RPMI8226 (cell line): Measurements from ENCODE around the gene CELF4.

Experiments
- DNase-seq: peaks from one replicate; pipeline ENCODE4 v3.0.0-alpha.2; 2015

CELF4 gene

DNA sequence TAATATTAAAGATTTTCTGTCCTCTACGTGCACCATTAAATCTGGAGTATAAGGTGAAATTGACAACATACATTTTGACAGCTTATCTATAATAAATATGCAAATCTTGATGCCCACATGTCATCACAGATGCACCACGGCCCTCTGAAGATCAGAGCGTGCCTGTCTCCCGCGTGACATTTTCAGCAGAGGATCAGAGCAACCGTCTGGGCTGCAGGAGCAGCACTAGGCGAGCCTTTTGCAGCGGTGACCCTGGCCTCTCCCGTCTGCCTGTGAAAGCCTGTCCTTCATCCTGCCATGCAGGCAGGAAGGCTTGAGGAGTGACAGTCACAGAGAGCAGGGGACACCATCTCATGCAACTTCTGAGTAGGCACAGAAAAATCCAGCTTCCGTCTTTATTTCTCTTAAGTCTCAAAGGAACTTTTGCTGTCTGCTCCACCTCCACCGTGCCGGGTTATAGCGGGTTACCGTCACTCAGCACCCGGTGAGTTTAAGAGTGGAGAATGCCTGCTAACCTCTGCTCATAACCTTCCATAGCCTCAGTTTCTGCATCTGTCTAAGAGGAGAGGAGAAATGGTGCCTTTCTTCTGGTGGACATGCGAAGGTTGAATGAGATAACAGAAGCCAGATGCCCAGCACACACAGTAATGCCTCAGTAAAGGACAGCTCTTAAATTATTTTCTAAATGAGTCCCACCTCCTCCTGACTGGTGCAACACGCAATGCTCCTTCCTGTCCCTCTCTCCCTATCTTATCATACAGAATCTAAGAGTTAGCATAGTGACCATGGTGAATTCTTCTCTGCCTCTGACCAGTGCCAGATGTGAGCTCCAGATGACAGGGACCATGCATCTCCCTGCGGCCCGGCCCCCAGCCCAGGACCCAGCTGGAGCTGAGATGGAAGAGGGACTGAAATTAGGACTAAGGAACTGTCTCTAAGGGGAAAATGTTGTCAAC, 43.8 kb downstream of the CELF4 start:
- DNase-seq: no peak

DNA sequence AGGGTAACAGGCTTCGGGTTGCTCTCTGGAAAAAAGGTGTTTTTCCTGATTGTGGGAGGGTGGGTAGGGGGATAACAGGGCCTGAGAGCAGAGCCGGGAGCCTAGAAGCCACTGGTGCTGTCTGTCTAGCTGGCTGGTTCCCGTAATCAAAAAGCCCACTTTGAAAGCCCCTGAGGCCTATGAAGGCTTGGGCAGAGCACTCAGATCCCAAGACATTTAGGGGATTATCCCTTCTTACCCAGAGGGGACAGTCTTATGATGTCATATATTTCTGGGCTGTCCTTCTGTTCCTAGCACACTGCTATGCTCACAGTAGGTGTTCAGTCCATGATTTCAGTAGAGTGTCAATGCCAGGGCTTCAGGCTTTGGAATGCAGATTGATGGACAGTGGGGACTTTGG, 45.1 kb downstream of the CELF4 start:
- DNase-seq: no peak

DNA sequence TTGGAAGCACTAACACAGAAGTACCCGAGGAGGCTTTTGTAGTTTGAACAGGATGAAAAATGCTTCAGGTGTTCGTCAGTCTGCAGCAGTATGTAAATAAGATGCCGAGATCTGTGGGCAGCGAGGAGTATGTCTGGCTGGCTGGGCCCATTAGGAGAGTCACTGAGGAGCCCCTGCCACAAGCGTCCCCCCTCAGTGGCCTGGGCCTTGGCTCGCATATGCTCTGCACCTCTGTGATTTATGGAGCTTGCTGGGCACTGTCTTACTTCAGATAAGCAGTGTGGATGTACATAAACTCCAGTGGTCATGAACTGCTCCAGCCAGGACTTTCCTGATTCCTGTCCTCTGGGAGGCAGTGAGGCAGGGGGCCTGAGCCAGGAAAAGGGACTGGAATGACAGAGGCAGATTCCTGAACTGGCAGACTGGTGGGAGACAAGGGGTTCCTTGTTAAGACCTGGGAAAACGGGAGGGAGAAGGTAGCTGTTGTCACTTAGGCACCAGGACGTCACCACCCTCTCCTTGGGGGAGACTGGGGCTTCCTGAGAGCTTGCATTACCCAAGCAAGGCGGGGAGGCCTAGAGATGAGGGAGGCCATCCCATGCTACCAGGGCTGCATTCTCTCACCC, 46.0 kb downstream of the CELF4 start:
- DNase-seq: no peak

DNA sequence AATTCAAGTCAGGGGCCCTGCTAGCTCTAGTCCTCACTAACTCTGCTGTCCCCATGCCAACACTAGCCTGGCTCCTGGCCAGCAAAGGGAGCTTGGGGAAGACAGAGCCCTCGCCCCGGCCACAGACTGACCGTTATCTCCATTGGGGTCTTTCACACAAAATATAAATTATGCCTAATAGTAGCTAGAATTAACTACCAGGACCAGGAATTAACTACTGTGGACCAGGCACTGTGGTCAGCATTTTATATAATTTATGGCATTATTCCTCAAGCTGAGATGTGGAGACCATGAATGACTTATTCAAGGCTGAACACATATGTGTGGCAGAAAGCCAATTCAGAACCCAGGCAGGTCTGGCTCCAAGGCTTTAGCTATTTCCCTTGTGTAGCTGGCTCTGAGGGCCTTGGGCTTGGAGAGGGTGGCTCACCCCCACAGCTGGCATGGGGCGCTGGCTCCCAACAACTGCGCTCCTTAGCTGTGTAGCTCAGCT, 49.2 kb downstream of the CELF4 start:
- DNase-seq: no peak

DNA sequence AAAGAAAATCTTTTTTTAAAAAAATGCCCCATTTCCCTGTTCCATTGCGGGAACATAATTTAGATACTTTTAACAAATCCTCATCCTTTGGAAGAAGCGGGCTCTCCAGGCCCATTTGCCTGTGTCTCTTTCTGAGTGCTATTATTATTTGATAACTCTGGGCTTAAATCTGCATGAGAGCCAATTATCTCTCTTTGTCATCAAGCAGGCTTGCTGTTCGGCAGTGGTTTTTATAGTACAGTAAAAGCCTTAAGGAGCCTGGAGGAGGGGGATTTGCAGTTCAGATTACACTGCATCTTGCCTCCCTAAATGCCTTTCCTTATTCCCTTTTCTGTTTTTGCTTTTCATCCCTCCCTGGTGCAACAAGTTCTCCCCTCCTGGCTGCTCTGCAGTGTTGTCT, 50.6 kb downstream of the CELF4 start:
- DNase-seq: no peak

DNA sequence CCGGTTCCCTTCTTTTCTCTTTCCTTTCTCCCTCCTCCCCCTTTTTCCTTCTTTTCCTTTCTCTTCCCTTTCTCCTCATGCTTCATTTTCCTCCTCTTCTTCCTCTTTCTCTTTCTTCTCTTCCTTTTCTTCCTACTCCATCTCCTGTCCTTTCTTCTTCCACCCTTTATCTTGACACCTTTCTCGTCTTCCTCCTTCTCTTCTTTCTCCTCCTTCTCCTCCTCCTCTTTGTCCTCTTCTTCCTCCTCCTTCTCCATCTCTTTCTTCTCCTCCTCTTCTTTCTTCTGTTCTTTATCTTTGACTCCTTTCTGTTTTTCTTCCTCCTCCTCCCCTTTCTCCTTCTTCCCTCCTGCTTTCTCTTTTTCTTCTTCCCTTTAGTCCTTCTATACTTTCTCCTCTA, 53.2 kb downstream of the CELF4 start:
- no peak for DNase-seq

DNA sequence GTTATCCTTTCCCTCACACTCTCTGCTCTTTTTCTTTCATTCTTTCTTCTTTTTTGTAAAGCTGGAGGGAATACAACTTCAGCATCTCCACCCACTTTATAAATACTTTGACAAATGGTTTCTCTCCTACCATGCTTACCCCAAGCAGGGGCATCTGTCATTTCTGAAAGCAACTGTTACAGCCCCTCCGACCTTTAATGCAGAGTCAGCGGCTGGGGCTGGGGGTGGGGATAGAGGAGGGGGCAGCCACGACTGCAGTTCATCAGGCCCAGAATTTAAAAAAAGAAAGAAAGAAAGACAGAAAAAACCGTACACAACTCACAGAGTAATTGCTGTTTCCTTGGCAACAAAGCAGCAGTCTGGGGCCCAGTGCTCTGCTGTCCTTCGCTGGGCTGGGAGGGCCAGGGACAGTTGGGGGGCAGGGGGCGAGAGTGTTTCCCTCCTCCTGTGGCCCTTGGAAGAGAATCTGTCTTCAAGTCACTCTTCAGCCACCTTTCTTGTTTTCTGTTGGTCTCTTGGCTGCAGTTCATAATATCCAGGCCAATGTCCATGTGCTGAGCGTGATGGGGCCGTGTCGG, 53.8 kb downstream of the CELF4 start:
- DNase-seq: no peak

DNA sequence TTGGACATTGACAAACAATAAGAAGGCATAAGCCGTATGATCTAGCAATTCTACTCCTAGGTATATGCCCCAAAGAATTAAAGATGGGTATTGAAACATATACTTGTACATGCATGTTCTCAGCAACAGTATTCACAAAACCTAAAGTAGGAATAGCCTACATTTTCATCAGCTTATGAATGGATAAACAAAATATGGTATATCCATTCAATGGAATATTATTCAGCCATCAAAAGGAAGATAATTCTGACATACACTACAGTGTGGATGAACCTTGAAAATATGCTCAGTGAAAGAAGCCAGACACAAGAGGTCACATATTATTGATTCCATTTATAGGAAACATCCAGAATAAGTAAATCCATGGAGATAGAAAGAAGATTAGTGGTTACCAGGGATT, 56.0 kb downstream of the CELF4 start:
- no peak for DNase-seq

DNA sequence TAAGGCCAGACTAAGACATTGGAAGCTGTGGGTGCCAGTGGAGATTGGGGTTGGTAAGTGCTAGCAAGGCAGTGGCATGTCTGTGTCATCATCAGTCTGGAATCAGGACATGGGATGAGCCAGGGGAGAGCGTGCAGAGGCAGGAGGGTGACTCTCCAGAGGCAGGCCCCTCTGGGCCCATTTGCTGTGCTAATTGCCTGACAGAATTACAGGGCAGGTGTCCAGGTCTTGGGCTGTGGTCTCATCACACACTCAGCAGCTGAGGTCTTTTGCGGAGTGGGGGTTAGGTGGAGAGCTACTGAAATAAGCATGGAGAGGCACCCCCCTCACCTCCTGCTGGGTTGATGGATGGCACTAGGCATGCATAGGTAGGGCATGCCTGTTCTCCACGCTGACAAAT, 57.4 kb downstream of the CELF4 start:
- no peak for DNase-seq

DNA sequence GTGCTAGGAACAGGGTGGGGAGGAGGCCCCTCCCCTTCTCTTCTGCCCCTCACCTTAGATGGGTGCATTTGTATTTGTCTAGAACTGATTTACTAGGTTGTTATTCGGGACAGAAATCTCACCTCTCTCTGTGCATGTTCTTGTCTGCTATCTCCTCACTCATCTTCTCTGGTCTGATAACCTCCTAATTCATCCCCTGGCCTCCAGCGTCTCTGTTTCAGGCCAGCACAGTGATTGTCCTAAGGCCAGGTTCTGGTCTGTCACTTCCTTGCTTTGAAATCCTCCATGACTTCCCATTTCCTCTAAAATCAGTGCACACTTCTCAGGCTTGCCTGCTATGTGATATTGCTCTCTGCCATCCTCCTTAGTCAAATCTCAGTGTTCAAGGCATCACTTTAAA, 58.4 kb downstream of the CELF4 start:
- no peak for DNase-seq

DNA sequence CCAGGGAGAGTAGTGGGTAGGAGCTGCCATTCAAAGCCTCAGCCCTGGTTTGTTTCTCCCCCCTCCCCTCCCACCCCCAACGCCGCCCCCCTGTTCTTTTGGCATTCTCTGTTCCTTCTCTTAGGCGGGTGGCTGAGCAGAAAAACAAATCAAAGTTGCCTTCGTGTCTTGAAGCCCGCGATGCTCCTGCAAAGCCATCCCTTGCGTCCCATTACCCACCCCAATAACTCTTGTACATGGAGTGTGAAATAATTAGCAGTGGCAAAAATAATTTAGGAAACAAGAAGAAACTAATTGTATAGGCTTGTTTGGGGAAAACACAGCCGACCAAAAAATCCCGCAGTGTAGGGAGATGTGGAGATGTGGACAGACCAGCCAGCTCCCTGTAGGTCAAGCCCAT, 59.6 kb downstream of the CELF4 start:
- no peak for DNase-seq

DNA sequence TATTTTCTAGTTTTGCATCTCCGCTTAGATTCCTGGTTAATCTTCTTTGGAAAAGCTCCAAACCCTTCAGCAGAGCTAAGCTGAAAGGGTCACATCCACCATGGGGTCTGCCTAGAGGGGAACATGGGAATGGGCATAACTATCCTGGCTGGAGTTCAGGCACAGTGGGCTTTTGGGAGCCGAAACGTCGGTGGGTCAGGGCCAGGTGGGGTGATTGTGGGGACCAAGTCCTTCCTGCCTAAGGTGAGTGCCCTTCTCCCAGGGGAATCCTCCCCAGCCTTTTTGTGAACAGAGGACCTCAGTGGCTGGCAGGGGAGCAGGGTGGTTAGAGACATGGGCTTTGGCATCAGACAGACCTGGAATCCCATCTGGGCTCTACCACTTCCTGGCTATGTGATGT, 60.3 kb downstream of the CELF4 start:
- no peak for DNase-seq

DNA sequence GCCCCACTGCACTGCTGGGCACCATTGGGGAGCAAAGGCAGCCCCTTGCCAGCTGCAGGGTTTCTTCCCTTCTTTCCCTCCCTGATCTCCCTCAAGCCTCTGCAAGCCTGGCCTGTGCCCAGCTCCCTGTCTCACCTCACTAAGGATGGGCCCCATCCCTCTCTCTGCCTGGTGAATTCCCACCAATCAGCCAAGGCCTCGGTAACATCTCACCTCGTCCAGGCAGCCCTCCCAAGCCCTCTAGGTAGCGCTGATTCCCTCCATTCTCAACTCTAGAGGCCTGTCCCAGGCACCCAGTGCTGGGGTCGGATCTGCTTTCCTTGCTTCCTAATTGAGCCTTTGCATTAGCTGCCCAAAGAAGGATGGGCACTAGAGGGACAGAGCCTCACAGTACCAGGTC, 63.0 kb downstream of the CELF4 start:
- DNase-seq: no peak

DNA sequence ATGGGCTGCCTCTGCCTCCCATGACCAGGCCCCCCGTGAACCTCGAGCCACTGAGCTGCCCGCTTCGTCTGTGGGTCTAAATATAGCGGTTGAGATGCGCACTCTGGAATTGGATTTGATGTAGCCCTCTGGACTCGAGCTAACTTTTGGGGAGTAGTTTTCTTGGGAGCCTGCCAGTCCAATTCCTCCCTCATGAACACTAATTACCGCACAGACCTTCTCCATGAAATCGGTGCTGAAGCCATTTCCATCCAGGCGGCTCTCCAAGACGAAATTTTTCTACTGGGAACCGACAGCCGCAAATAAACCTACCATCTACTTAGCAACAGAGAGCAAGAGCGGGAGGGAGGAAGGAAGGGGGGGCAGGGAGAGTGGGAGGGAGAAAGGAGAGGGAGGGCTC, 63.6 kb downstream of the CELF4 start:
- no peak for DNase-seq

DNA sequence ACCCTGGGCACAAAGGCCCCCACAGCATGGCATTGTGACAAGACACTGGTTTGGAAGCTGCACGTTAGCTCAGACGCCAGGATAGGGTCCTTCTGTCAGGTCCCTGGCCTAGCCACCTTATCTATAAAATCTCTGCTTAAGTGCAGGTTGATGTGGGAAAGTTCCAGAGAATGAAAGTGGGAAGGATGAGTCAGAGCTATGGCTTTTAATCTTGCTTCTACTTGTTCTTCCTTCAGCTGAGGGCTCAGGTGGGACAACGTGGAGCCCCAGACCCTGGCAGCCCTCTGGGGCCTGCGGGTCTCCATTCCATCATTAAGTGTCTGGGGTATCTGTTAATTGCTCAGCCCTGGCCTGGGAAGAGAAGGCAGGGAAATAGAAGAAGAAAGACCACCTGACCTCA, 64.5 kb downstream of the CELF4 start:
- no peak for DNase-seq

DNA sequence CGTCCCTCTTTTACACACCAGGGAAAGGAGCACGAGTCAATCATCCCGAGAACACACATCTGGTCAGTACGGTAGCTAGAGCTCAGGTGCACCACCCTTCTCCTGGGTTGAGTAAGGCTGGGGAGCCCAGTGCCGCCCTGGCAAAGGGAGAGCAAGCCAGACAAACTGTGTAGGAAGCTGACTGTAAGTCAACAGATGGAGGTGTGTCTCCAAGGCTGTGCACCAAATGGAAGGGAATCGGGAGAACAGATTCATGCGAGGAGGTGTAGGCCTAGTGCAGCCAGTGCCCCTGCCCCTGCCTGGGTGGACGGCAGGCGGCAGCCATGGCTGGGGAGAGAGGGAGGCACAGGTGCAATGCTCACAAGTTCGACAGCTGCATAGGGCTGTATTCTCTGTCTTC, 65.7 kb downstream of the CELF4 start:
- no peak for DNase-seq

DNA sequence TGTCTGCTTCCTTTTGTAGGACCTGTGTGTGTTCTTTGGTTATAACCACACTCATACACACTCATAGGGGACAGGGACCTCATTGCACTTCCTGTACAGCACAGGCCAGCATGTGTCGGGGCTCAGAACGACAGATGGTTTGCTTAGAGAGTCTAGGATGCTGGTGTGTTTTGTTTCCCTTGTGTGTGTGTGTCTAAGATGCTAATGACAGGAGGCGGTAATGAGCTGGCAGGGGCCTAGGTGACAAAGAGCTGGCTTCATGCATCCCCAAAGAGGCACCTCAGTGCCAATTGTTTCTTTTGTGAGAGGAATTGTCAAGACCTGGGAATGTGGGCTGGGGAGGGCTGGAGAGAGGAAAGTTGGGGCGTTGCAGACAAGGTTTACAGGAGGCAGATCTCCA, 66.6 kb downstream of the CELF4 start:
- DNase-seq: no peak

DNA sequence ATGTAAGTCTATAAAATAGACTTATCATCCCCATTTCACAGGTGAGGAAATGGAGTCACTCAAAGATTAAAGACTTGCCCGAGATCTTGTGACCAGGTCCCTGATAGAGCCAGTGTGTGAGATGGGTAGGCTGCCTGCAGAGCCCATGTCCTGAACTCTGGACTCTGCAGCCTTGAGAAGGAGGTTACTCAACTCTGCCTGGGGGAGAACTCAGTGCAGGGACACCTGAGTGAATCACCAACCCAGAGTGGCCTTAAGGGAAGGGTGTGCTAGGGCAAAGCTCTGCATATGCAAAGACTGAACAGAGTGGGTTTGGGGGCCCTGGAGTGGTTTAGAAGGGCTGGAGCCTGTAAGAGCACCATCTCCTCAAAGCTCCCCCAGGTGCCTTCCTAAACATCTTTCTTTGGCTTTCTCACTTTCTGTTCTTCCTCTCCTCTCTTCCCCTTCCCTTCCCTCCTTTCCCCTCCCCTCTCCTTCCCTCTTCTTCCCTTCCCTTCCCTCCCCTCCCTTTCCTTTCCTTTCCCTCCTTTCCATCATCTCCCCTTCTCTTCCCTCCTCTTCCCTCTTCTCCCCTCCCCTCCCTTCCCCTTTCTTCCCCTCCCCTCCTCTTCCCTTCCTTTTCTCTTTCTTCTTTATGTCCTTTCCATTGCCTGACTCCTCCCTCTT, 67.6 kb downstream of the CELF4 start:
- no peak for DNase-seq

DNA sequence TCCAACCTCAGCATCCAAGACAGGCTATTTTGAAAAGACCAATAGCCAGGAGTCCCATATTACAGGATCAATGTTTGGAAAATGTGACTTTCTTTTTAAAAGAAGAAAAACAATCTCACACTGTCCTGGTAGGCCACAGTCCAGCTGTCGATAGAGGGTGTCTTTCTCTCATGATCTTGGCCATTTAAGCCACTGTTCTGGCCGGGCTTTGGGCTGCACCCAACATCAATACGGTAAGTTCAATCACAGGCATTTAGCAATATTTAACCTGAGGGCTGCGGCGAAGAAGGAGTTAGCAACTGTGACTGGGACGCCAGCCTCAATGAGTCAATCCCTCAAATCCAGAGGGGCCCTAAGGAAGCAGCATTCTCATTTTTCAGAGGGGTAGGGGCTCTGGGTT, 69.0 kb downstream of the CELF4 start:
- DNase-seq: no peak

DNA sequence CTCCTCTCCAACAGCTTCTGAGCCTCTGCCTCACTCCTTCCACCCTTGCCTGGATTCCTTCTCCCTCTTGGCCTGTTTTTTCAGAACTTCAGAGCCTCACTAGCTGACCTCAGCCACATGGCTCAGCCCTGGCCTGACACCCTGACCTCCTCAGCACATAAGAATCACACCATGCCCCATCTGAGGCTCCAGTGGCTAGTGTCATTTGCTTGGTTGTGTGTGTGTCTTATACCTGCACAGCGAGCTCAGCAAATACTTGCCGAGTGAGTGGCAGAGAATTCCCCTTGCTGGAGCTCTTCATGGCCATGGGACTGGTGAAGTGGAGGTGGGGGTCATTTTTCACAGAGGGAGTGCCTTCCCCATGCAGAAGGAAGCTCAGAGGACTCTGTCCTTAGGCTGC, 70.2 kb downstream of the CELF4 start:
- DNase-seq: no peak

DNA sequence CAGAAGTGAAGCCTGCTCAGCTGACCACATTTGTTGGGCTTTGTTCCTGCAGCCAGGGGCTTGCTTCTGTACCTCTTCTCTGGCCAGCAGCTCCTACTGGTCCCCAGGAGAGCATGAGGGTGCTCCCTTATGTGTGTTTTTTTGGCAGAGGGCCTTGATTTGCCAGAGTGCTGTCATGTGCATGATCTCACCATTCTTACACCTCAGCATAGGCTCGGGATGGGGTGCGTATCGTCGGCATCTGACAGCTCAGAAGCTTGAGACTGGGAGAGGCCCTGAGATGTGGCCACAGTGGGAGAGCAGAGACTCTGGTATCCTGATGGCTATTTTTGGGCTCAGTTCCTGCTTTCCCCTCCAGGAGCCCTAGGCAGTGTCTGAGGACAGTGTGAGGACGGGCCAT, 71.2 kb downstream of the CELF4 start:
- DNase-seq: no peak

DNA sequence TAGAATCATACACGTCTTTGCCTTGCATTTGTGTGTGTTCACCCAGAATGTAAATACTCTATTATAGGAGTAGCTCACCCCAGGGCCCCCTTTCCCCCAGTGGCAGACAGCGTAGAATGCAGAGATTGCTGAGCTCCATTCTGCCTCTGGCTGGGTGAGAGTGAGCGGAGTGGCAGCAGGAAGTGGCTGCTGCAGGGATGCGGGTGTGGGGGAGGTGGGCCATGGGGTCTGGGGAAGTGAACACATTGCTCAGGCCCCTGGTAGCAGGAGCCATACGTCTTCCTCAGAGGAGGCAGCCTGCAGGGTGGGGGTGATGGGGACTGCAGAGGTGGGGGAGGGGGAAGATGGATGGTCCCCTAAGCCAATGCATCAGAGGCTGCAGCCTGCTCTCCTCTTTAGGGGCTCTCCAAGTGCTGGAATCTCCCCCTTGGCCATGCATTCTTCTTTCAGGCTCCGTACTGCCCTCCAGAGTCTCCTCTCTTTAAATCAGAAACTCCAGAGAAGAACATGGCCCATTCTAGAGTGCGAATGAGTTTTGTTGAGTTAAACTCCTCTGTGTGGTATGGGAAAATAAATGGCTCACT, 72.2 kb downstream of the CELF4 start:
- DNase-seq: no peak

DNA sequence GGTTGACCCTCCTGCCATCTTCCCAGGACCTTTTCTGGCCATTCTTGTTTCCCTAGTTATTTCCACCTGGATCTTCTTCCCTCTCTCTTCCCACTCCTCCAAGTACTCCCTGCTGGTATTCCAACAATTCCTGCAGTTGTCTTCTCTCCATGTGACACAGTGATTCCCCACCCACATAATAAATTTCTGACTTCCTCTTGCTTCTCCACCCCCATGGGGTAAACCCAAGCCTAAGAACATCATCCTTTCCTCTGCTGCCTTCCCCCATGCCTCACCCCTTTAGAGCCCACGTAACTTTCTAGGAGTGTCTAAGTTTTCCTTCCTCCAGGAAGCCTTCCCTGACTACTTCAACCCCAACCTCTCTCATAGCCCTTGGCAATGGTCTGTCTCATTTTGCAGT, 72.6 kb downstream of the CELF4 start:
- DNase-seq: no peak
